Upper lobe of left lung (tissue), 4 donors: Measurements from ENCODE around the gene BOLA2B.
"Not testable (repeated sequence)": the region's sequence is repeated elsewhere in the genome, so short reads cannot be mapped to it uniquely, and the experiment has no call there.

Source experiments
- EP300 ChIP-seq, 4 donors: sonication (generic); formaldehyde crosslinking; IDR thresholded peaks; one replicate each; pipeline ENCODE4 v1.5.1; 2017; ENCODE audit warnings: antibody characterized with exemption in 4 of 4, control low read depth in 2 of 4
- POLR2A ChIP-seq, 4 donors: fragments of 450-650 bp; IDR thresholded peaks; one replicate each; pipeline ENCODE4 v1.5.1; 2016 to 2017; ENCODE audit warnings: antibody characterized with exemption in 4 of 4, mild to moderate bottlenecking in 2 of 4
- POLR2AphosphoS5 ChIP-seq, 2 donors: sonication (generic); formaldehyde crosslinking; IDR thresholded peaks; one replicate each; pipeline ENCODE4 v1.5.1; 2017; ENCODE audit warnings: antibody characterized with exemption in 2 of 2
- TF ChIP-seq, protein P1 (sequence below), 6 experiments: fragments of 450-650 bp in 4 of 6; fragments of 200-600 bp in 2 of 6; sonication (generic) in 2 of 6; IDR thresholded peaks; one replicate each; pipeline ENCODE4 v1.5.1; 2016 to 2019; ENCODE audit warnings: antibody characterized with exemption in 6 of 6

DNA sequence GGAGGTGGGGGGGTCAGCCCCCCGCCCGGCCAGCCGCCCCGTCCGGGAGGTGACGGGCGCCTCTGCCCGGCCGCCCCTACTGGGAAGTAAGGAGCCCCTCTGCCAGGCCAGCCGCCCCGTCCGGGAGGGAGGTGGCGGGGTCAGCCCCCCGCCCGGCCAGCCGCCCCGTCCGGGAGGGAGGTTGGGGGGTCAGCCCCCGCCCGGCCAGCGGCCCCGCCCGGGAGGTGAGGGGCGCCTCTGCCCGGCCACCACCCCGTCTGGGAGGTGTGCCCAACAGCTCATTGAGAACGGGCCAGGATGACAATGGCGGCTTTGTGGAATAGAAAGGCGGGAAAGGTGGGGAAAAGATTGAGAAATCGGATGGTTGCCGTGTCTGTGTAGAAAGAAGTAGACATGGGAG lies 23.3 kb downstream of the BOLA2B start:
- not testable (repeated sequence) for TF ChIP-seq EP300, POLR2AphosphoS5, POLR2A (IDR thresholded peaks at IDR 0.05)
- TF ChIP-seq, protein P1, sequence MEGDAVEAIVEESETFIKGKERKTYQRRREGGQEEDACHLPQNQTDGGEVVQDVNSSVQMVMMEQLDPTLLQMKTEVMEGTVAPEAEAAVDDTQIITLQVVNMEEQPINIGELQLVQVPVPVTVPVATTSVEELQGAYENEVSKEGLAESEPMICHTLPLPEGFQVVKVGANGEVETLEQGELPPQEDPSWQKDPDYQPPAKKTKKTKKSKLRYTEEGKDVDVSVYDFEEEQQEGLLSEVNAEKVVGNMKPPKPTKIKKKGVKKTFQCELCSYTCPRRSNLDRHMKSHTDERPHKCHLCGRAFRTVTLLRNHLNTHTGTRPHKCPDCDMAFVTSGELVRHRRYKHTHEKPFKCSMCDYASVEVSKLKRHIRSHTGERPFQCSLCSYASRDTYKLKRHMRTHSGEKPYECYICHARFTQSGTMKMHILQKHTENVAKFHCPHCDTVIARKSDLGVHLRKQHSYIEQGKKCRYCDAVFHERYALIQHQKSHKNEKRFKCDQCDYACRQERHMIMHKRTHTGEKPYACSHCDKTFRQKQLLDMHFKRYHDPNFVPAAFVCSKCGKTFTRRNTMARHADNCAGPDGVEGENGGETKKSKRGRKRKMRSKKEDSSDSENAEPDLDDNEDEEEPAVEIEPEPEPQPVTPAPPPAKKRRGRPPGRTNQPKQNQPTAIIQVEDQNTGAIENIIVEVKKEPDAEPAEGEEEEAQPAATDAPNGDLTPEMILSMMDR (IDR thresholded peaks at IDR 0.05): not testable (repeated sequence)
